HepG2 (cell line): ENCODE measurements around the gene AMIGO1. TPM values are rescaled to one million over a fixed set of nuclear protein-coding genes. Genes with fewer than 3 reads are reported as not detected.
A peak's percentile ranks its signal among the peaks of the same experiment; 100 is the strongest.

ENCODE experiments used
- AGO2 ChIP-seq: fragments of 200-400 bp; formaldehyde crosslinking; optimal IDR thresholded peaks from 2 replicates; pipeline ENCODE3; 2017; ENCODE audit warnings: mild to moderate bottlenecking, low read depth, low read length, moderate library complexity
- CAMTA2 ChIP-seq: sonication (generic); formaldehyde crosslinking; IDR thresholded peaks from 2 replicates; pipeline ENCODE4 v1.4.0; 2020; ENCODE audit warnings: mild to moderate bottlenecking, missing genetic modification reagents, borderline replicate concordance
- CREM ChIP-seq, 2 experiments: sonication (generic) in 1 of 2; formaldehyde crosslinking in 1 of 2; IDR thresholded peaks; 2 replicates each; pipeline versions ENCODE4 v1.4.0 to v1.6.1; 2016 to 2020; ENCODE audit warnings: antibody characterized with exemption in 1 of 2, mild to moderate bottlenecking in 1 of 2, missing genetic modification reagents in 1 of 2
- GATAD2A ChIP-seq: IDR thresholded peaks from 2 replicates; pipeline ENCODE4 v1.6.1; 2016
- MTA3 ChIP-seq: sonication (generic); formaldehyde crosslinking; IDR thresholded peaks from 2 replicates; pipeline ENCODE4 v1.4.0; 2020; ENCODE audit warnings: missing genetic modification reagents
- NR3C1 ChIP-seq: sonication (generic); formaldehyde crosslinking; IDR thresholded peaks from 2 replicates; pipeline ENCODE4 v1.4.0; 2020; ENCODE audit warnings: missing genetic modification reagents
- PAX8 ChIP-seq: sonication (generic); formaldehyde crosslinking; IDR thresholded peaks from 2 replicates; pipeline ENCODE4 v1.8.0; 2022; ENCODE audit warnings: mild to moderate bottlenecking, missing genetic modification reagents, borderline replicate concordance
- PPARG ChIP-seq: conservative IDR thresholded peaks from 2 replicates; pipeline ENCODE4 v1.6.1; 2016; ENCODE audit warnings: missing biosample characterization, missing genetic modification reagents
- RAD51 ChIP-seq: fragments of 450-650 bp; IDR thresholded peaks from 2 replicates; pipeline ENCODE4 v1.6.1; 2016; ENCODE audit warnings: borderline replicate concordance
- SP140L ChIP-seq: sonication (generic); formaldehyde crosslinking; IDR thresholded peaks from 2 replicates; pipeline ENCODE4 v1.4.0; 2020; ENCODE audit warnings: missing genetic modification reagents, borderline replicate concordance
- SP2 ChIP-seq: sonication (generic); formaldehyde crosslinking; IDR thresholded peaks from 2 replicates; pipeline ENCODE4 v1.5.1; 2020; ENCODE audit warnings: mild to moderate bottlenecking, missing genetic modification reagents
- ZKSCAN5 ChIP-seq: sonication (generic); formaldehyde crosslinking; IDR thresholded peaks from 2 replicates; pipeline ENCODE4 v1.5.1; 2020; ENCODE audit warnings: mild to moderate bottlenecking, missing genetic modification reagents
- ZNF282 ChIP-seq: fragments of 450-650 bp; IDR thresholded peaks from 2 replicates; pipeline ENCODE4 v1.6.1; 2018; ENCODE audit not compliant: partially characterized antibody
- ZNF460 ChIP-seq: sonication (generic); formaldehyde crosslinking; IDR thresholded peaks from 2 replicates; pipeline ENCODE4 v1.5.1; 2020; ENCODE audit warnings: missing genetic modification reagents, mild to moderate bottlenecking, borderline replicate concordance
- ZNF513 ChIP-seq: sonication (generic); formaldehyde crosslinking; conservative IDR thresholded peaks from 2 replicates; pipeline ENCODE4 v1.5.0; 2020; ENCODE audit warnings: missing genetic modification reagents
- ZNF660 ChIP-seq: sonication (generic); formaldehyde crosslinking; IDR thresholded peaks from 2 replicates; pipeline ENCODE4 v1.5.1; 2020; ENCODE audit warnings: mild to moderate bottlenecking, low read depth, missing genetic modification reagents, borderline replicate concordance
- ZNF740 ChIP-seq: sonication (generic); formaldehyde crosslinking; IDR thresholded peaks from 2 replicates; pipeline ENCODE4 v1.4.0; 2020; ENCODE audit warnings: missing genetic modification reagents
- polyA plus RNA-seq, 8 experiments: library from polyadenylated mRNA; depleted of rRNA in 3 of 8; stranded (reverse) in 7 of 8; unstranded in 1 of 8; fragments of >200 nt; fragmentation: Illumina TruSeq in 4 of 8; extraction: Trizol in 4 of 8; gene quantifications; 2 replicates each; pipeline versions ENCODE4 v1.2.1 to v1.2.3, GENCODE V29; 2011 to 2016; ENCODE audit warnings: low read depth in 4 of 8, missing spikeins in 1 of 8, mixed read lengths in 1 of 8; ENCODE audit not compliant: insufficient read depth in 1 of 8
- total RNA-seq, 5 experiments: library from RNA; depleted of rRNA; stranded (reverse); fragments of >200 nt; fragmentation: Illumina TruSeq; extraction: Trizol; gene quantifications; 2 replicates each; pipeline ENCODE4 v1.2.3, GENCODE V29; 2016; ENCODE audit warnings: low read depth in 1 of 5
- TF ChIP-seq, protein P1 (sequence below): sonication (generic); formaldehyde crosslinking; IDR thresholded peaks from 2 replicates; pipeline ENCODE4 v1.5.0; 2020; ENCODE audit warnings: mild to moderate bottlenecking, missing genetic modification reagents, borderline replicate concordance
- TF ChIP-seq, protein P2 (sequence below): sonication (generic); formaldehyde crosslinking; IDR thresholded peaks from 2 replicates; pipeline ENCODE4 v1.8.1; 2023; ENCODE audit warnings: mild to moderate bottlenecking, inconsistent platforms, moderate library complexity, missing genetic modification reagents, borderline replicate concordance
- TF ChIP-seq, protein P3 (sequence below): sonication (generic); formaldehyde crosslinking; IDR thresholded peaks from 2 replicates; pipeline ENCODE4 v1.5.0; 2020; ENCODE audit warnings: missing genetic modification reagents, mild to moderate bottlenecking, borderline replicate concordance

The AMIGO1 gene
- total and polyA plus RNA-seq, 2 of the 13 experiments (the other 11 are each of a cell fraction or from before 2014, with no cell fraction given) = 0.40 to 1.3 TPM

GRCh38 chr1:109483672-109484518 lies 25.6 kb downstream of the AMIGO1 start, which contains the start of gene ATXN7L2 (continued):
- TF ChIP-seq ZNF660 (CRISPR knock-in tag) = no peak
- TF ChIP-seq, protein P1, sequence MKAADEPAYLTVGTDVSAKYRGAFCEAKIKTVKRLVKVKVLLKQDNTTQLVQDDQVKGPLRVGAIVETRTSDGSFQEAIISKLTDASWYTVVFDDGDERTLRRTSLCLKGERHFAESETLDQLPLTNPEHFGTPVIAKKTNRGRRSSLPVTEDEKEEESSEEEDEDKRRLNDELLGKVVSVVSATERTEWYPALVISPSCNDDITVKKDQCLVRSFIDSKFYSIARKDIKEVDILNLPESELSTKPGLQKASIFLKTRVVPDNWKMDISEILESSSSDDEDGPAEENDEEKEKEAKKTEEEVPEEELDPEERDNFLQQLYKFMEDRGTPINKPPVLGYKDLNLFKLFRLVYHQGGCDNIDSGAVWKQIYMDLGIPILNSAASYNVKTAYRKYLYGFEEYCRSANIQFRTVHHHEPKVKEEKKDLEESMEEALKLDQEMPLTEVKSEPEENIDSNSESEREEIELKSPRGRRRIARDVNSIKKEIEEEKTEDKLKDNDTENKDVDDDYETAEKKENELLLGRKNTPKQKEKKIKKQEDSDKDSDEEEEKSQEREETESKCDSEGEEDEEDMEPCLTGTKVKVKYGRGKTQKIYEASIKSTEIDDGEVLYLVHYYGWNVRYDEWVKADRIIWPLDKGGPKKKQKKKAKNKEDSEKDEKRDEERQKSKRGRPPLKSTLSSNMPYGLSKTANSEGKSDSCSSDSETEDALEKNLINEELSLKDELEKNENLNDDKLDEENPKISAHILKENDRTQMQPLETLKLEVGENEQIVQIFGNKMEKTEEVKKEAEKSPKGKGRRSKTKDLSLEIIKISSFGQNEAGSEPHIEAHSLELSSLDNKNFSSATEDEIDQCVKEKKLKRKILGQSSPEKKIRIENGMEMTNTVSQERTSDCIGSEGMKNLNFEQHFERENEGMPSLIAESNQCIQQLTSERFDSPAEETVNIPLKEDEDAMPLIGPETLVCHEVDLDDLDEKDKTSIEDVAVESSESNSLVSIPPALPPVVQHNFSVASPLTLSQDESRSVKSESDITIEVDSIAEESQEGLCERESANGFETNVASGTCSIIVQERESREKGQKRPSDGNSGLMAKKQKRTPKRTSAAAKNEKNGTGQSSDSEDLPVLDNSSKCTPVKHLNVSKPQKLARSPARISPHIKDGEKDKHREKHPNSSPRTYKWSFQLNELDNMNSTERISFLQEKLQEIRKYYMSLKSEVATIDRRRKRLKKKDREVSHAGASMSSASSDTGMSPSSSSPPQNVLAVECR (CRISPR knock-in tag) = peak; percentile 76; the same call in 1 of the 2 replicates
- no peak for TF ChIP-seq AGO2
- TF ChIP-seq ZNF282 = no peak
- TF ChIP-seq NR3C1 = no peak
- TF ChIP-seq ZNF740 (CRISPR knock-in tag) = peak; percentile 61
- no peak for TF ChIP-seq MTA3 (CRISPR knock-in tag)
- no peak; the same call in 1 of the 2 replicates for TF ChIP-seq PAX8 (CRISPR knock-in tag)
- TF ChIP-seq CAMTA2 (CRISPR knock-in tag) = no peak
- TF ChIP-seq, protein P2, sequence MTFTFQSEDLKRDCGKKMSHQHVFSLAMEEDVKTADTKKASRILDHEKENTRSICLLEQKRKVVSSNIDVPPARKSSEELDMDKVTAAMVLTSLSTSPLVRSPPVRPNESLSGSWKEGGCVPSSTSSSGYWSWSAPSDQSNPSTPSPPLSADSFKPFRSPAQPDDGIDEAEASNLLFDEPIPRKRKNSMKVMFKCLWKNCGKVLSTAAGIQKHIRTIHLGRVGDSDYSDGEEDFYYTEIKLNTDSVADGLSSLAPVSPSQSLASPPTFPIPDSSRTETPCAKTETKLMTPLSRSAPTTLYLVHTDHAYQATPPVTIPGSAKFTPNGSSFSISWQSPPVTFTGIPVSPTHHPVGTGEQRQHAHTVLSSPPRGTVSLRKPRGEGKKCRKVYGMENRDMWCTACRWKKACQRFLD = peak; percentile 69; the same call in 1 of the 2 replicates
- no peak for TF ChIP-seq RAD51
- peak; percentile 41; the same call in 1 of the 2 replicates for TF ChIP-seq GATAD2A (CRISPR knock-in tag)
- TF ChIP-seq CREM (IDR thresholded peaks at IDR 0.05) = no peak
- no peak for TF ChIP-seq CREM (CRISPR knock-in tag; IDR thresholded peaks at IDR 0.05)
- TF ChIP-seq, protein P3, sequence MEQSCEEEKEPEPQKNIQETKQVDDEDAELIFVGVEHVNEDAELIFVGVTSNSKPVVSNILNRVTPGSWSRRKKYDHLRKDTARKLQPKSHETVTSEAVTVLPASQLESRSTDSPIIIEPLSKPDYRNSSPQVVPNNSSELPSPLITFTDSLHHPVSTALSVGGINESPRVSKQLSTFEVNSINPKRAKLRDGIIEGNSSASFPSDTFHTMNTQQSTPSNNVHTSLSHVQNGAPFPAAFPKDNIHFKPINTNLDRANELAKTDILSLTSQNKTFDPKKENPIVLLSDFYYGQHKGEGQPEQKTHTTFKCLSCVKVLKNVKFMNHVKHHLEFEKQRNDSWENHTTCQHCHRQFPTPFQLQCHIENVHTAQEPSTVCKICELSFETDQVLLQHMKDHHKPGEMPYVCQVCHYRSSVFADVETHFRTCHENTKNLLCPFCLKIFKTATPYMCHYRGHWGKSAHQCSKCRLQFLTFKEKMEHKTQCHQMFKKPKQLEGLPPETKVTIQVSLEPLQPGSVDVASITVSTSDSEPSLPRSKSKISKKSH = peak; percentile 78; the same call in 1 of the 2 replicates
- TF ChIP-seq SP2 = peak; percentile 50; the same call in 1 of the 2 replicates
- no peak for TF ChIP-seq ZNF513 (CRISPR knock-in tag)
- TF ChIP-seq ZNF460 (CRISPR knock-in tag) = no peak
- no peak for TF ChIP-seq SP140L (CRISPR knock-in tag)
- no peak for TF ChIP-seq ZKSCAN5 (CRISPR knock-in tag)
- no peak for TF ChIP-seq PPARG (CRISPR knock-in tag)
